ENCODE measurements around the gene PSMD9.

PSMD9 gene

DNA sequence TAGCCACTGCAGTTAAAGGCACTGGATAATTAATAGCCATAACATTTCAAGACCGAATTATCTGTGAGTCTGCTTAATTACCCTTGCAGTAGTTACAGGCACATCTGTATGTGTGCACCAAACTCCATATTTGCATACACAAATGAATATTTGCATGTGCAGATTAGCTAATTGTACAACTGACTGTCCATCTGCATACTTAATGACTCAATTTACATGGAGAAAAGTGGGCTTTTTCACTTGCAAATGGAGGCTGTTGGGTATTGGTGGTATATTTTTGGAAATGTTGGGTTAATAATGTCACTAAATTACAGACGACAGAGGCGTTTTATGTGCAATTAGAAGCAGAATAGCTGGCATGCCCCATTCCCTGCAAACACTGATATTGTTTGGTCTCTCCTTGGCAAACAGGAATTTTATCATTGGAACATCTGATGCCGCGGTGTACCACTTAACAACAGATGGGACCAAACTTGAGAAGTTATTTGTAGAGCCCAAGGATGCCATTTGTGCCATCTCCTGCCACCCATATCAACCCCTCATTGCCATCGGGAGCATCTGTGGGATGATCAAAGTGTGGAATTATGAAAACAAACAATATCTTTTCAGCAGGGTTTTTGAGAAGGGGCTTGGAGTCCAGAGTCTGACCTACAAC is 69.4 kb downstream of the PSMD9 start:
- DNase-seq = no peak

DNA sequence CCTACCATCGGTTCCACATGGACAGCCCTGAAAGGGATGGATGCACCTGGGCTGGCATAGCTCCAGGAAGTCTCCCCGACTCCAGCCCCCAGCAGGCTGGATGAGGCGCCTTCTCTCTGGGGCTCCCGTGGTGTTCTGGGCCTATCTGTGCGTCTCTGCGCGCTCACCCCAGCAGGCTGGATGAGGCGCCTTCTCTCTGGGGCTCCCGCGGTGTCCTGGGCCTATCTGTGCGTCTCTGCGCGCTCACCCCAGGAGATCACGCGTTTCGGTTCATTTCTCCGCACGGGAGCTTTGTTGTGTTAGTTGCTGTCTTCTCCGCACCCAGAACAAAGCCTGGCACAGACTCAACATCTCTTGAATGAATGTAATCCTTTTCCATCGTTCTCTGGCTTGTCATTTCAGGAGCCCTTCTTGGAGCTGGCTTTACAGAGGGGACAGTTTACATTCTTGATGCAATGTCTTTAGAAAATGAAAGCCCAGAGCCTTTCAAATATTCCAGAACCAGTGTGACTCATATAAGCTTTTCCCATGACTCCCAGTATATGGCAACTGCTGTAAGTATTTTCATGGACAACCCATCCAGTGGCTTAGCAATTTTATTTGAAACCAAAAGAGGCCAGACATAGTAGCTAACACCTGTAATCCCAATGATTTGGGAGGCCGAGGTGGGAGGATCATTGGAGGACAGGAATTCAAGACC is 70.1 kb downstream of the PSMD9 start:
- peak; percentile 21 for DNase-seq

GRCh38 chr12:121960541-121960940 is 72.0 kb downstream of the PSMD9 start:
- no peak for DNase-seq

GRCh38 chr12:121961195-121961879 is 72.7 kb downstream of the PSMD9 start:
- no peak for DNase-seq

GRCh38 chr12:121963341-121964018 is 74.9 kb downstream of the PSMD9 start:
- DNase-seq = no peak

DNA sequence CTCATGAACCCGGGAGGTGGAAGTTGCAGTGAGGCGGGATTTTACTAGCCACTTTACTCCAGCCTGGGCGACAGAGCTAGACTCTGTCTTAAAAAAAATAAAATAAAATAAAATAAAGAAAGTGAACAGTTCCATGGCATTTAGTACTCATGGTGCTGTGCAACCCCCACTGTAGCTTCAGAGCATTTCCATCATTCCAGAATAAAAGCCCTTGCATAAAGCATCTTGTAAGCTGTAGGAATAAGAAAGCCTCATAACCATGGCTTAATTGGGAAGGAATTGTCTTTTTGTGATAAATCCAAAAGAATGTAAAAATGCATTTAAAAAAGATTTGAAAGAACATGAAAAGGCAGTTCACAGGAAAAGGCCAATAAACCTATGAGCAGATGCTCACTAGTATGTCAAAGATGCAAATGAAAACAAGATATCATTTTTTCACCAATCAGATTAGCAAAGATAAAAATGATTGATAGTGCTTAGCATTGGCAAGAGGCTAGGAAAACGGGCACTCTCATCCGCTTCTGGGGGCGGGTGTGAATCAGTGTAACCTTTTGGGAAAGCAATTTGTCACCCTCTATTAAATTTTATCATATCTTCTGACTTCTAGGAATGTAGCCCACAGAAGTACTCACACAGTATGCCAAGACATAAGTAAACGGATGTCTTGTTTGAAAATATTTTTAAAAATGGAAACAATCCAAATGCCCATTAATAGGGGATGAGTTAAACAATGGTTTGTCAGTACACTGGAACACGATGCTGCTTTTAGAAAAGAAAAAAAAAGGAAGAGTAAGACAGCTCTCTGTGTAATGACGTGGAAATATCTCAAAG is 76.4 kb downstream of the PSMD9 start:
- peak; percentile 91 for DNase-seq

DNA sequence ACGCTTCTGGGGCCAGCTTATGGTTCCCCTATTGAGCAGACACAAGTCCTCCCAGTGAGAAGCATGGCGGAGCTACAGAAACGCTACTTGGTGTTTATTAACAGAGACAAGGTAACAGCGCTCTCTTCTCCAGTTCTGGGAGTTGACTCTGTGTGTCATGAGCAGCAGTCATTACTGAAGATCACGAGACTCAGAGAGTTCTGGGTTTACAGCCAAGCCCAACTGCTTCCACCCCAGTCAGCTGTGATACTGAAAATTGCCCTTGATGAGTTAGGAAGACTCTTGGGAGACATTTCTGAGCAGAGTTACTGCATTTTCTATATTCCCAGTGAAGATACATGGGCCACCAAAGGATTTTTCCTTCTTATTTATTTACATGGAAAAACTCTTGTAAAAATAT is 78.4 kb downstream of the PSMD9 start:
- DNase-seq = no peak

Measured in EL (cell line).